Activated CD4-positive, alpha-beta T cell treated with anti-CD3 and anti-CD28 coated beads, Interleukin-2, amount 50 U/mL, for 24 hours (primary cell): ENCODE data around the gene GAPVD1.
"Not testable (repeated sequence)": the region's sequence is repeated elsewhere in the genome, so short reads cannot be mapped to it uniquely, and the experiment has no call there.

Experiments
- DNase-seq, 2 donors: peaks; one replicate each; pipeline ENCODE4 v3.0.0-alpha.2; 2020; ENCODE audit warnings: low read depth in 1 of 2, low spot score in 1 of 2

Gene GAPVD1, protein sequence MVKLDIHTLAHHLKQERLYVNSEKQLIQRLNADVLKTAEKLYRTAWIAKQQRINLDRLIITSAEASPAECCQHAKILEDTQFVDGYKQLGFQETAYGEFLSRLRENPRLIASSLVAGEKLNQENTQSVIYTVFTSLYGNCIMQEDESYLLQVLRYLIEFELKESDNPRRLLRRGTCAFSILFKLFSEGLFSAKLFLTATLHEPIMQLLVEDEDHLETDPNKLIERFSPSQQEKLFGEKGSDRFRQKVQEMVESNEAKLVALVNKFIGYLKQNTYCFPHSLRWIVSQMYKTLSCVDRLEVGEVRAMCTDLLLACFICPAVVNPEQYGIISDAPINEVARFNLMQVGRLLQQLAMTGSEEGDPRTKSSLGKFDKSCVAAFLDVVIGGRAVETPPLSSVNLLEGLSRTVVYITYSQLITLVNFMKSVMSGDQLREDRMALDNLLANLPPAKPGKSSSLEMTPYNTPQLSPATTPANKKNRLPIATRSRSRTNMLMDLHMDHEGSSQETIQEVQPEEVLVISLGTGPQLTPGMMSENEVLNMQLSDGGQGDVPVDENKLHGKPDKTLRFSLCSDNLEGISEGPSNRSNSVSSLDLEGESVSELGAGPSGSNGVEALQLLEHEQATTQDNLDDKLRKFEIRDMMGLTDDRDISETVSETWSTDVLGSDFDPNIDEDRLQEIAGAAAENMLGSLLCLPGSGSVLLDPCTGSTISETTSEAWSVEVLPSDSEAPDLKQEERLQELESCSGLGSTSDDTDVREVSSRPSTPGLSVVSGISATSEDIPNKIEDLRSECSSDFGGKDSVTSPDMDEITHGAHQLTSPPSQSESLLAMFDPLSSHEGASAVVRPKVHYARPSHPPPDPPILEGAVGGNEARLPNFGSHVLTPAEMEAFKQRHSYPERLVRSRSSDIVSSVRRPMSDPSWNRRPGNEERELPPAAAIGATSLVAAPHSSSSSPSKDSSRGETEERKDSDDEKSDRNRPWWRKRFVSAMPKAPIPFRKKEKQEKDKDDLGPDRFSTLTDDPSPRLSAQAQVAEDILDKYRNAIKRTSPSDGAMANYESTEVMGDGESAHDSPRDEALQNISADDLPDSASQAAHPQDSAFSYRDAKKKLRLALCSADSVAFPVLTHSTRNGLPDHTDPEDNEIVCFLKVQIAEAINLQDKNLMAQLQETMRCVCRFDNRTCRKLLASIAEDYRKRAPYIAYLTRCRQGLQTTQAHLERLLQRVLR (N-terminal part only)

DNA sequence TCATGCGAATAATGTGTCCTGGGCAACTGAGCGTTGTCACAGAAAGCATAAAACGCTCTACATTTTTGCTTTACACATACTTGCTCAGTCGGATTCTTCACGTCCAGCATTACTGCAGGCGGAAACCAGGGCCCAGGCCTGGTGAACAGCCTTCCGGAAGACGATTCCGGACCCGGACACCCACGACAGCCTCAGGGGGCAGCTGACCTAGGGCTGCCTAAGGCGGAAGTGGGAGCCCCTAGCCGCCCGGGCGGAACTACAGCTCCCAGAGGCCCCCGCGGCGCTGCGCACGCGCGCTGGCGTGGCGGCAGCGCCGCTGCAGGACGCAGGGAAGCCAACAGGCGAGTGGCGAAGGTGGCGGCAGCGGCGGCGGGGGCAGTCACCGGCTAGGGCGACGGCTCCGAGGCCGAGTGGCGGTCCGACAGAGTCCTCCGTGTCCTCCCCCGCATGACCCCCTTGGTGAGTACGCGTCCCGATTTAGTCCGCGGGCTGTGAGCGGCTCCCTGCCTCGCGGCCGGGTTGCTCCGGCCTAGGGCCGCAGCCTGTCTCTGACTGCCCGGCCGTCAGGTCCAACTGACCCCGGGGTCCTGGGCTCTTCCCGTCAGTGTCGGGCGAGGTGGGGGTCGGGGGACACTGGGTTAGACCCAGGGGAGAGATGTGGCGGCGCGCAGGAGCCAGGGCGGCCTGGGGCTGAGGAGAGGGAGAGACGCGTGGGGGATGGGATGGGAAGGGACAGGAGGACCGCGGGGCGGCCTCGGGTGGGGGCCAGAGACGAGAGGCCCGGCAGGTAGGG lies at the start of gene GAPVD1:
GAPVD1 (plus strand) TSS at position 326 of the 793 bp plus-strand sequence. CDS start 37,096 bp downstream, outside the sequence.
- peak; percentile 77 for DNase-seq

DNA sequence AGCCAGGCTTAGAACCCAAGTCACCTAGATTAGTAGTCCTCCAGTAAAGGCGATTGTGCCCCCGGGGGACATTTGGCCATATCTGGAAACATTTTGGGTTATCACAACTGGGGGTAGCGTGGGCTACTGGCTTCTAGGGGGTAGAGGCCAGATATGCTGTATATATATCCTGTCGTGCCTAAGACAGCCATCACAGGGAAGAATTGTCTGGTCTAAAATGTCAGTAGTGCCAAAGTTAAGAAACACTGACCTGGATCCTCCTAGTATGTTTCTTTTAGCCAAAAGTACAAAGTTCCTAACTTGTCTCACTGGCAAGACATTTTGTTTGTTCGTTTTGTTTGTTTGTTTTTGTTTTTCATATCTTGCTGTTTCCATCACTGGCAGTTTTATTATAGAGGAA lies 47.4 kb upstream of the GAPVD1 start:
- DNase-seq = no peak

DNA sequence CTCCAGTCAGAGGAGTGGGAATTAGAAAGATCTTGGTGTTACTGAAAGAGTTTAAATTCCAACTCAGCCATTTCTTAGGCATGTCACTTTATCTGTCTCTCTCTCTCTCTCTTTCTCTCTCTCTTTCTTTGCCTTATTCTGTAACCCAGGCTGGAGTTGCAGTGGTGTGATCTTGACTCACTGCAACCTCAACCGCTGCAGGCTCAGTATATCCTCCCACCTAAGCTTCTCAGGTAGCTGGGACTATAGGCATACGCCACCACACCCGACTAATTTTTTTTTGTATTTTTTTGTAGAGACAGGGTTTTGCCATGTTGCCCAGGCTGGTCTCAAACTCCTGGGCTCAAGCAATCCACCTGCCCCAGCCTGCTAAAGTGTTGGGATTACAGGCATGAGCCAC lies 43.0 kb upstream of the GAPVD1 start:
- no peak for DNase-seq

DNA sequence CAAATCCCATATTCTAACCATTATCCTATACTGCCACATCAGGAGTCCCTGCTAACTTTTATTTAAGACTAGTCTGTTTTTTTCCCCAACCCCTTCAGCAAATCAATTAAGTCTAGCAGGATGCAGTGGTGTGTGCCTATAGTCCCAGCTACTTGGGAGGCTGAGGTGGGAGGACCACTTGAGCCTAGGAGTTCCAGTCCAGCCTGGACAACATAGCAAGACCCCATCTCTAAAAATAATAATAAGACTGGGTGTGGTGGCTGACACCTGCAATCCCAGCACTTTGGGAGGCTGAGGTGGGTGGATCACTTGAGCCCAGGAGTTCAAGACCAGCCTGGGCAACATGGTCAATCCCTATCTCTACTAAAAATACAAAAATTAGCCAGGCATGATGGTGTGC lies 36.8 kb upstream of the GAPVD1 start:
- DNase-seq = not testable (repeated sequence)

DNA sequence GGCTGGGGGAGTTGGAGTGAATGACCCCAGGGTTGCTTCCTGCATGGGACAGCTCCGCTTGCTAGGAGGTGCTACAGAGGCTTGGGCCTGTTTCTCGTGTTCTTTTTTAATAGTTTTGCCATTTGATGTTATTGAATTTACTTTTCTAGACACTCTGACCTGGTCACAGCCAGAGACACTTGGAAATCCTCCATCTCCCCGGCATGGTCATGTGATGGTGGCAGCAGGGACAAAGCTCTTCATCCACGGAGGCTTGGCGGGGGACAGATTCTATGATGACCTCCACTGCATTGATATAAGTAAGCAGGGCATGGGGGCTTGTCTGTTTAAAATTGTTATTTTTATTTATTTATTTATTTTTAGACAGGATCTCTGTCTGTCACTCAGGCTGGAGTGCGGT lies 33.9 kb upstream of the GAPVD1 start:
- DNase-seq = no peak

DNA sequence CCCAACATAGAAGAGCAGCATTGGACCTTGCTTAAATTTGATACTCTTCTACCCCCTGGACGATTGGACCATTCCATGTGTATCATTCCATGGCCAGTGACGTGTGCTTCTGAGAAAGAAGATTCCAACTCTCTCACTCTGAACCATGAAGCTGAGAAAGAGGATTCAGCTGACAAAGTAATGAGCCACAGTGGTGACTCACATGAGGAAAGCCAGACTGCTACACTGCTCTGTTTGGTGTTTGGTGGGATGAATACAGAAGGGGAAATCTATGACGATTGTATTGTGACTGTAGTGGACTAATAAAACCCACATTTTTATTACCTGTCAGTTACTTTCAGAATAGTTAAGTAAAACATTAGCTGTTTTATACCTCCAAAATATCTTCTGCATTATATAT lies 27.9 kb upstream of the GAPVD1 start:
- DNase-seq = no peak

DNA sequence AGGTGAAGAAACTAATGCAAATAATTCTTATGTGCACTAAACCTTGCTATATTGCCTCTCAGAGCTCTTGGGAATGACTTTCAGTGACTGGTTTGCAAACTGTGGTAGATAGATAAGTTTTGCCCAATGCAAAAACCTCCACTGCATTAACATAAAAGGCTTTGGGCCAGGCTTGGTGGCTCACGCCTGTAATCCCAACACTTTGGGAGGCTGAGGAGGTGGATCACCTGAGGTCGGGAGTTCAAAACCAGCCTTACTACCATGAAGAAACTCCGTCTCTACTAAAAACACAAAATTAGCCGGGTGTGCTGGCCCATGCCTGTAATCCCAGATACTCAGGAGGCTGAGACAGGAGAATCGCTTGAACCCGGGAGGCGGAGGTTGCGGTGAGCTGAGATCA lies 27.5 kb upstream of the GAPVD1 start:
- not testable (repeated sequence) for DNase-seq

DNA sequence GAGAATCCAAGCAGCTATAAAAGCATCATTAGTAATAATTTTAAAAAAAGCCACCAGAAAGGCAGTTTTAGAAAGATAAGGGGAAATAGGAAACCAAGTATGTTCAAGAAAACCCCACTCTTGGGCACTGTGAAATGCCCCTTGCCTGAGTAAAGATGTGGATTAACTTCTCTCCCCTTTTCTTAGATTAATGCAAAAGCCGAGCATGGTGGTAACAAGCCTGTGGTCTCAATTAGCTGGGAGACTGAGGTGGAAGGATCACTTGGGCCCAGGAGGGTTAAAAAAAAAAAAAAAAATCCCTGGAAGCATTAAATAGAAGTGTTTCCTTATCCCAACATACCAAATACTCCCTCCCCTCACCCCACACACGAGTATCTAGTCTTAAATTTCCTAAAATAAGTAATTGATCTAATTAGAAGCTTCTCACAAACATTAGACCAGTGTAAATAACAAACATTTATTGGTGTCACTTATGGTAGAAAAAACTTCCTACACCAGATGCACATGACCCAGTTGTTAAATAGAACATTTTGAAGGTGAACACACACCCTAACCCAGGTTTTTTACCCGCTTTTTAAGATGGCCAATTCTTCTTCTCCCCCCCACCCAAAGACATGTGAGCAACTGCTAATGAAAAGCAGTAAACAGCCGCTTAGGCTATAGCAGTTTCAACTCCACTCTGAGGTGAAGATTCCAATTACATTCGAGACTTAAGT lies 25.7 kb upstream of the GAPVD1 start:
- no peak for DNase-seq

DNA sequence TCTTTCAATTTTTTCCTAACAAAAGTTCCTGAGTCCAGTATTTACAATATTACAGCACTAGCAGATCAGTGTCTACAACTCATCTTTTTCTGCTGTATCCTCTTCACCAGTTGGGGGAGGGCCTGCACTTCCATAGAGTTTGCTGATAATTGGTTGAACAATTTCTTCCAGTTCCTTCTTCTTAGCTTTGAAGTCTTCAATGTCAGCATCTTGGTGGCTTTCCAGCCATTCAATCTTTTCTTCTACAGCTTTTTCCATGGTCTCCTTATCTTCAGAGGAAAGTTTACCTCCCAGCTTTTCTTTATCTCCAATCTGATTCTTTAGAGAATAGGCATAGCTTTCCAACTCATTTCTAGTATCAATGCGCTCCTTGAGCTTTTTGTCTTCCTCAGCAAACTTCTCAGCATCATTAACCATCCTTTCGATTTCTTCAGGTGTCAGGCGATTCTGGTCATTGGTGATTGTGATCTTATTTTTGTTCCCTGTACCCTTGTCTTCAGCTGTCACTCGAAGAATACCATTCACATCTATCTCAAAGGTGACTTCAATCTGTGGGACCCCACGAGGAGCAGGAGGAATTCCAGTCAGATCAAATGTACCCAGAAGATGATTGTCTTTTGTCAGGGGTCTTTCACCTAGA lies 25.0 kb upstream of the GAPVD1 start:
- DNase-seq = not testable (repeated sequence)

DNA sequence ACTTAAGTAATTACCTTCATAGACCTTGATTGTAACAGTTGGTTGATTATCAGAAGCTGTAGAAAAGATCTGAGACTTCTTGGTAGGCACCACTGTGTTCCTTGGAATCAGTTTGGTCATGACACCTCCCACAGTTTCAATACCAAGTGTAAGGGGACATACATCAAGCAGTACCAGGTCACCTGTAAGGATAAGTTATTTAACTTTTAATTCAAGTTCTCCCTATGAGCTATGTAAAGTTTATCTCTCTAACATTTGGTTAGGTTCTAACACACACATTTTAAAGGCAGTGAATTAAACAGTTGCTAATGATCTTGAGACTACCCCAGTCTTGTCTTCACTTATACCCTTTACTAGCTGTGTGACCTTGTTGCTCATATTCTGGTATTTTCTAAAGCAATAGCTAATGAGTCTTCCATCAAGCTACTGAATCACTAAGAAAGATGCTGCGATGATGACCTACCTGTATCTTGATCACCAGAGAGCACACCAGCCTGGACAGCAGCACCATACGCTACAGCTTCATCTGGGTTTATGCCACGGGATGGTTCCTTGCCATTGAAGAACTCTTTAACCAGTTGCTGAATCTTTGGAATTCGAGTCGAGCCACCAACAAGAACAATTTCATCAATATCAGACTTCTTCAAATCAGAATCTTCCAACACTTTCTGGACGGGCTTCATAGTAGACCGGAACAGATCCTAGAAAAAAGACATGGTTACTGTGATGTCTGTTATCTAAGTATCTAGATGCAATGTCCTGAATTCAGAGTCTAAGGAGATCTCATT lies 23.3 kb upstream of the GAPVD1 start:
- DNase-seq = no peak

DNA sequence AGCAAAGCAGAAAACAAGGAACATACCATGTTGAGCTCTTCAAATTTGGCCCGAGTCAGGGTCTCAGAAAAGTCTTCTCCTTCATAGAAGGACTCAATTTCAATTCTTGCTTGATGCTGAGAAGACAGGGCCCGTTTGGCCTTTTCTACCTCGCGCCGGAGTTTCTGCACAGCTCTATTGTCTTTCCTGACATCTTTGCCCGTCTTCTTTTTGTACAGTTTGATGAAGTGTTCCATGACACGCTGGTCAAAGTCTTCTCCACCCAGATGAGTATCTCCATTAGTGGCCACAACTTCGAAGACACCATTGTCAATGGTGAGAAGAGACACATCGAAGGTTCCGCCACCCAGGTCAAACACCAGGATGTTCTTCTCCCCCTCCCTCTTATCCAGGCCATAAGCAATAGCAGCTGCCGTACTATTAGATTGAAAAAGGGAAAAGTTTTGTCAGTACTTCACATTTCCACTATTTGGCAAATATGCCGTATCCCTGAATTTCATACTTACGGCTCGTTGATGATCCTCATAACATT lies 22.6 kb upstream of the GAPVD1 start:
- DNase-seq = no peak

DNA sequence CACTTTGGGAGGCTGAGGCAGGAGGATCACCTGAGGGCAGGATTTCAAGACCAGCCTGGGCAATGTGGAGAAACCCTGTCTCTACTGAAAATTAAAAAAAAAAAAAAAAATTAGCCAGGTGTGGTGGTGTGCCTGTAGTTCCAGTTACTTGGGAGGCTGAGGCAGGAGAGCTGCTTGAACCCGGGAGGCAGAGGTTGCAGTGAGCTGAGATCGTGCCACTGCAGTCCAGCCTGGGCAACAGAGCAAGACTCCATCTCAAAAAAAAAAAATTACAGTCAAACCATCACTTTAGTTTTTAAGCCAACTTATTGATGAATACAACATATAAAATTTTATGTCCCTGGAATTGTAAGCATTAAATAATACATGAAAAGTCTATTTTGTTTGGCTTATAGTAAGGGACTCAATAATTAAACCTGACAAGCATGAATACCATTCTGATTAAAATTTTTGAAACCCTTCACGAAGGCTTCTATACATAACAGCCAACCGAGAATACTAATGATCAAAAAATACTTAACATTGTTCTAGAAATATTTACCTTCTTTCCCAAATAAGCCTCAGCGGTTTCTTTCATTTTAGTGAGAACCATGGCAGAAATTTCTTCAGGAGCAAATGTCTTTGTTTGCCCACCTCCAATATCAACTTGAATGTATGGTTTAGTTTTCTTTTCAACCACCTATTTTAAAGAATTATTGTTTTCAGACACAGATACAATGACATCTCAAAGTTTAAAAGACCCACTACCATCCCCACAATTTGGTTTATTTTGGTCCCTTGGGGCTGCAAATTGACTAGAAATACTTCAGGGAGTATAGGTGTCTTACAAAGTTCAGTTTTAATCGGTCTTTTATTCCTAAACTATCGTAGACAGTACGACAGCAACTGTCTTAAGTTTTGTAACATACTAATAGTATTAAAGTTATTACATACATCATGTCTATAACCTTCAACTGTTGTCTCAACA lies 21.7 kb upstream of the GAPVD1 start:
- no peak for DNase-seq

DNA sequence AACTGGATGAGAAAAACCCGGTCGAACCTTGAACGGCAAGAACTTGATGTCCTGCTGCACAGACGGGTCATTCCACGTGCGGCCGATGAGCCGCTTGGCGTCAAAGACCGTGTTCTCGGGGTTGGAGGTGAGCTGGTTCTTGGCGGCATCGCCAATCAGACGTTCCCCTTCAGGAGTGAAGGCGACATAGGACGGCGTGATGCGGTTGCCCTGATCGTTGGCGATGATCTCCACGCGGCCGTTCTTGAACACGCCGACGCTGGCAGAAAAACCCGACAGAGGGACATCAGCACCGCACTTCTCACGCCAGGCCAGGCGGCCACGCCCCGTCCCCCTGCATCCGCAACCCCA lies 21.0 kb upstream of the GAPVD1 start:
- DNase-seq = peak in 1 of 2 donors; percentile 15

DNA sequence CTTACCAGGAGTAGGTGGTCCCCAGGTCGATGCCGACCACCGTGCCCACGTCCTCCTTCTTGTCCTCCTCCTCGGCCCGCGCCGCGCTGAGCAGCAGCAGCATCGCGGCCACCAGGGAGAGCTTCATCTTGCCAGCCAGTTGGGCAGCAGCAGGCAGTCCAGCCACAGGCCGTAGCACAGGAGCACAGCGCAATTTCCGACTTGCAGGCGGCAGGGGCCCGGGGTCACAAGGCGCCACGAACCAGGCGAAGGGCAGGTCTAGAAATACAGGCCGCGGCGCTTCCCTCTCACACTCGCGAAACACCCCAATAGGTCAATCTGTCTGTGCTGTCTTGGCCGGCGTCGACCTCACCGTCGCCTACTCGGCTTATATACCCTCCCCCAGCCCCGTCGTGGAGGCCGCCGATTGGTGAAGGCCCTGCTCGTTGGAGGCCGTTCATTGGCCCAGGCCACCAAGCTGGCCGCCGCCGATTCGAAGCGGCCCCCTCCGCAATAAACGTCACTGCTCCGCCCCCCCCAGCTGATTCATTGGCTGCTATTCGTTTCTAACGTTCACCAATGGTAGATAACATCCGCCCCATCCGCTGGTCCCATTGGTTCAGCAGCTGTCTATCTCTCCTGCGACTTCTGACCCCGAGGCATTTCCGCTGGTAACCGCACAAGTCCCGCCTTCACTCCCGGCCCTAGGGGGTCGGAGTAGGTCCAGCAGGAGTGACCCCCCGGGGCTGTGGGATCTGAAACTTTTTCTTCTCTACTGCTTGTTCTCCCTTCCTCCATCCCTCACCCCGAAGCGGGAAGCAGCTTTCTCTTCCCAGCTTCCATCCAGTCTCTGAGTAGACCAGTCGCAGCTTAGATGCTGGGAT lies 20.4 kb upstream of the GAPVD1 start, which contains the start of gene HSPA5:
HSPA5 (minus strand) TSS at position 344 of the 863 bp plus-strand sequence; CDS start at position 127, 217 bp downstream.
- peak; percentile 99 to 100 for DNase-seq

DNA sequence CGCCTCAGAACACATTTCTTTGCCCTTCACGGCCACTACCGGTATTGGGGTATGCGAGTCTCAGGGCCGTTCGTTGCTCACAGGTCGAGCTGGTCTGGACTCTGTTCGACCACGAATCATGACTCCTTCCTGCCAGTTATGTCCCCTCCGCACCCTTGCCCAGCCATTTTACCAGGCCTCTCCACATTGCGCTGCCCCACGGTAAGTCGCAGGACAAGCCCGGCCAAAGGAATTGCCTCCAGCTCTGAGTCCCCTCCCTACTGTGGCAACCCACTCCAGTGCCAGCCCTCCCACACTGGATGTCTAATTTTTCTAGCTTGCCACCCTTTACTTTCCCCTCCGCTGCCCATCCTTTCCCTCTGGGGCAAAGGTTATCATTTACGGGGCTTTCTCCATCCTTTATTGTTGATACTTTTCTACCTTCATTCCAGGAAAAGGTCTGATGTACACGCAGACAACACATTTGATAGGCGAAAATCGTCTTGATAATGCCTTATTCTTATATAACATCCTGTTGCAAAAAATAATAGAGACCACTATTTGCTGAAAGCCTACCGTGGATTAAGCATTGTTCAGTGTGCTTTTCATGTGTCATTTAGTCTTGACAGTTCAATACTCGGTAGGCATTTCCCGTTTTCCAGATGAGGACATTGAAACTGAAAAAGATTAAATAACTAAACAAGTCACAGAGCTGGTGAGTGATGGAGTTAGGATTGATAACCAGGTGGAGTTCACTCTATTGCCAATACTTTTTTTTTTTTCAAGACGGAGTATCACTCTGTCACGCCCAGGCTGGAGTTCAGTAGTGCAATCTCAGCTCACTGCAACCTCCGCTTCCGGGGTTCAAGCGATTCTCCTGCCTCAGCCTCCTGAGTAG lies 19.5 kb upstream of the GAPVD1 start:
- DNase-seq = no peak
